NCI-H460 (cell line): ENCODE measurements around the gene FAM118A. TPM values are rescaled to one million over a fixed set of nuclear protein-coding genes. Genes with fewer than 3 reads are reported as not detected.
"Not testable (repeated sequence)": the region's sequence is repeated elsewhere in the genome, so short reads cannot be mapped to it uniquely, and the experiment has no call there.

Experiments used
- DNase-seq: peaks from one replicate; pipeline ENCODE4 v3.0.0-alpha.2; 2016; ENCODE audit warnings: low read depth; ENCODE audit errors: extremely low read depth
- total RNA-seq: library from RNA; depleted of rRNA; stranded (reverse); fragments of >200 nt; shearing (Covaris generic); gene quantifications from 2 replicates; pipeline ENCODE4 v1.2.3, GENCODE V29; 2014

Gene FAM118A
- total RNA-seq, 1 experiment from 2014 or later: 12.9 TPM

DNA sequence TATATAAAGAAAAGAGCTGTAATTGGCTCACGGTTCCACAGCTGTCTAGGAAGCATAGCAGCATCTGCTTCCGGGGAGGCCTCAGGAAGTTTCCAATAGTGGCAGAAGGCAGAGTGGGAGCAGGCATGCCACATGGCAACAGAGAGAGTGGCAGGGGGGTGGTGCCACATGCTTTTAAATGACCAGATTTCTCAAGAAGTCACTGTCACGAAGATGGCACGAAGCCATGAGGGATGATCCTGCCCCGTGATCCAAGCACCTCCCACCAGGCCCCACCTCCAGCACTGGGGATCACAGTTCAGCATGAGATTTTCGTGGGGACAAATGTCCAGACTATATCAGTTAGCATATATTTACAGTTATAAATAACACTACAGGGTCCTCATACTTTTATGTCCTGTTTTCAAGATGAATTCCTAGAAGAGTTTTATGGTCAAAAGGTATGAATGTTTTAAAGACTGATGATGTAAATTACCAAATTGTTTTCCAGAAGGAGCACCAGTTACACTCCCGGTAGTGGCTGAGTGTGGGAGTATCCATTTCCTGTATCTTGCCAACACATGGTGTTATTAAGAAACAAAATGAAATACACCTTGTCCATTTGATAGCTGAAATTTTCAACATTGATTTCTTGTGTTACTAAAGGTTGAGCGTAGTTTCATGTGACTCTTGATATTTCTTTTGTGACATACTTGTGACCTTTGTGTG, 19.2 kb downstream of the FAM118A start:
- no peak for DNase-seq

- DNase-seq: no peak
Measured at GRCh38 chr22:45329530-45329936, 19.8 kb downstream of the FAM118A start.

- no peak for DNase-seq
Measured at GRCh38 chr22:45330548-45330947, 20.8 kb downstream of the FAM118A start.

DNA sequence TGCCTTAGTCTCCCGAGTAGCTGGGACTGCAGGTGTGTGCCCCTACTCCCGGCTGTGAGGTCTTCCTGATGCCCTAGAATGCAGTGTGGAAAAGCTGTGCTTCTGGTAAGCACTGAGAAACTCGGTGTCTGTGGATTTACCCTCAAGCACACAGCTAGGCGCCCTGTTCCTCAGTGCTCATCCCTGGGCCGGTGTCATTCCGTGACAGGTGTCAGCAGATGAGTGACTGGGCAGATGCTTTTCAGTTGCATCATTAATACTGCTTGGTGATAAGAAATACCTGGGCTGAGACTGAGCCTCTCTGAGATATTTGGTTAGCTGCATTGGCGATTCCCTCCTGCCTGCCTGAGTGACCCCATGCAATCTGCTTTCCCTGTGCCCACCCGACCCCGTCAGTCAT, 21.8 kb downstream of the FAM118A start:
- DNase-seq: no peak

- no peak for DNase-seq
Measured at GRCh38 chr22:45332001-45332400, 22.3 kb downstream of the FAM118A start.

DNA sequence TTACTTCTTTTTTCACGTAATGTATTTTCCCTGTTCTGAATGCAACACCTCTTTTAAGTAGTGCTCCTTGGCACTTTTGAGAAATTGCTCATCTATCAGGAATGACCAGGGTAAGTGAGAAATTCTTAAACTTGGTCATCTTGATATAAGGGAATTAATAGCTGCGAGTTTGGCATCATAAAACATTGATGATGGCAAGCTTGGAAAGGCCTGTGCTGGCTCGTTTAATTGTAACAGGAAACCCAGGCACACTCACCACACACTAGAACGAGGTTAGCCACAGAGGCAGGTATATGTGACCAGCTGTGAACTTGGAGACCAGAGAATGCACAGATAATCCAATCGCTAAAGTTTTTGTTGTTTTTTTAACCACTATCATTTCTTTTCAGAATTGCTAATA, 24.3 kb downstream of the FAM118A start:
- no peak for DNase-seq

DNA sequence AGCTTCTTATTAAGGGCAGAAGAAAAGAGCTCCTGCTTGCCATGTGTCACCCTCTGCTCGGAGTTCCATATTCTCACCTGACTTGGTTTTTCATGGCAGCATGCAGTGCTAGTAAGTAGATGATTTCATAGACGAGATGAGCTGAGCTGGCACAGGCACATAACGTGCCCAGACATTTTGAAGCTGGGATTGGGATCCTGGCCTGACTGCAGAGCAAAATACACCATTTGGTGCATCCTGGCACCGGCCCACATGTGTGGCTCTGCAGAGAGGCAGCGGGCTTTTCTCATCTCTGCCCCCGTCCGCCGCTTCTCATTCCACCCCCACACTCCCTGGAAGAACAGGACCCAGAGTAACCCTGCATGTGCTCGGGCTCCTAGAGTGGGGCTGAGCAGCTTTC, 24.8 kb downstream of the FAM118A start:
- no peak for DNase-seq

GRCh38 chr22:45335021-45335818, 25.5 kb downstream of the FAM118A start:
- no peak for DNase-seq

DNA sequence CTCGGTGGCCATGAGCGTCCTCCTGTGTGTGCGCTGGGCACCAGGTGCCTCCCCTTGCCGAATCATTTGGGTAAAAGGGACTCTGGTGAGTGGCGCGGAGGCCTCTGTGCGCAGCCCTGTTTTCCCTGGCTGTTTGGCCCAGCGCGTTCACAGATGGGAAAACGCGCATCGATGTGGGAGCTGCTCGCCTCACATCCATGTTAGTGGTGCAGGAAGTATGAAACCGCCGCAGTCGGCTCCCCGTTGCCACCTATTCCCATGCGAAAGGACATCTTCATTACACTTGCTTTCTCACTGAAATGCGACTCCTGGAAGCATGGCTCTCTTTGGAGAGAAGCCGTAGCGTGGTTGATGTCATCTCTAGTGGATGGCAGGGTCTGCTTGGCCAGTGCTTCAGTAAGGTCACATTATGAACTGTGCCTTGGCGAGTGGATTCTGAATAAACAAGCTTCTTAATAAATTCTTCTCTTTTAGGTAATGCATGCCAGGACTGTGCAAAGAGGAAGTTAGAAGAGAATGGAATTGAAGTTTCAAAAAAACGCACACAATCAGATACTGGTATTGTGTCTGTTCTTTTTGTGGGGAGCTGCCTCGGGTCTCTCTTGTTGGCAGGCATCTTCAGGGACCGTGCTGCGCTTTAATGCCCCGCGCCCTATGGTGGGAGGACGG, 26.3 kb downstream of the FAM118A start:
- DNase-seq: no peak

DNA sequence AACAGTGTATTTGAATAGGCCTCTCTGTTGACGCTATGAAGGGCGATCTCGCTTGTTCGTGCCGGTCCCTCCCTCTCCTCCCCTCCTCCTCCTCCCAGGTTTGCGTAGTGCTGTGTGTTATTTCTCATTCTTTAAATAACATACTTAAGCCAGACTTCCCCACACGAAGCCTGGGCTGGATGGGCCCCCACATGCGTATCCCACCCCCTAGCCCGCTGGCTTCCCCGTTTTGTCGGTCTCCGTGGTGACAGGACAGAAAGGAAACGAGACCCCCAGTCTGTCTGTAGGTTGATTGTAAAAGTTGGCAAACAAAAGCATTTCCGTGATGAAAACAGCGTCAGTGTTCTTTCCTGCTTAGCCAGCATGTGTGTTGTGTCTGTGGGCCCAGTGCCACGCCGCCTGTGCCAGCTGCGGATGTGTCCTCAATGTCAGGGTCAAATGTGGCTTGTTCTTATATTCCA, 27.3 kb downstream of the FAM118A start:
- no peak for DNase-seq

DNA sequence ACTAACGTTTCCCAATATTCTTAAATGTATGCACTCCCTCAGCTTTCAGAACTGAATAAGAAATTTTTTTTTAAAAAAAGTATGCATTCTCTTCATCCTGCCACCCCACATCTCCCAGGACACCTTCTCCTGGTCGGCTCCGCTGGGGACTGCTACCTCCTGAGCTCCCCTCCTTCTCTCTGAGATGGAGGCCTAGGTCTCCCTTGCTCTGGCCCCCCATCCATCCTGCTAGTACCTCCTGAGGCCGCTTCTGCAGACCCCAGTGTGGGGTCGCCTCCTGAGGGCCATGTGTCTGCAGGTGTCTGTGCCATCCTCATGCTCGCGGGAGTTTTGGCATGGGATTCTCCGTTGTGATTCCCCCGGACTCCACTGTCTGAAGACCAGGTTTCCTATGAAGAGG, 27.8 kb downstream of the FAM118A start:
- no peak for DNase-seq

- DNase-seq: no peak
Measured at GRCh38 chr22:45338795-45339194, 29.1 kb downstream of the FAM118A start.

DNA sequence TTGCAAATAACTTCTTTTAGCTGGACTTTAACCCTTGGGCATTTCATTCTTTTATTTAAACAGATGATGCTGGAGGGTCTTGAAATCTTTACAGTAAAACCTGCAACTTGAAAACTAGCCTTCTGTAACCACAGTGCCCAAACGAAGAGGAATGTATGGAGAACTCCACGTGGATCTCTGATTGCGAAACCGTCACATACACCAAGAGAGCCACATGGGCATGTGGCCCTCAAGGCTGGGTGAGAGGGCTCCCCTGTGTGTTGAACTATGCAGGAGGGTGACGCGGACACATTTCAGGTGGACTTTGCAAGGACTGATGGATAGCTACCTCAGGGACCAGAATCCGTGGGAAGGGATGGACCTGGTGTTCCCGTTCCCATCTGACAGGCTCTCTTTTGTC, 30.6 kb downstream of the FAM118A start:
- DNase-seq: no peak

GRCh38 chr22:45341498-45341897, 31.8 kb downstream of the FAM118A start:
- no peak for DNase-seq

DNA sequence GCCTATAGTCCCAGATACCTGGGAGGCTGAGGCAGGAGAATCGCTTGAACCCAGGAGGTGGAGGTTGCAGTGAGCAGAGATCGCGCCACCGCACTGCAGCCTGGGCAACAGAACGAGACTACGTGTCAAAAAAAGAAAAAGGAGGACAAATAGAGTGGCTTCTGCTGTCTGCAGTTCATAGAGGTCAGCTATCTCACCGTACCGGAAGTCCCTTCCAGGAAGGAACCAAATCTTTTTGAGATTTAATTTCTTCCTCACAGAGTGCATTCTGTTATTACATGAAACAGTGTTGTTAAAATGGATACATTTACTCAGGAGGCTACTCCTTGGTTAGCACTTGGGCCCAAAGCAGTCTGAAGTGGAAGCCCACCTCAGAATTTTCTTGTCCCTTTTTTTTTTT, 33.4 kb downstream of the FAM118A start:
- DNase-seq: no peak

- no peak for DNase-seq
Measured at GRCh38 chr22:45344334-45344733, 34.6 kb downstream of the FAM118A start.

DNA sequence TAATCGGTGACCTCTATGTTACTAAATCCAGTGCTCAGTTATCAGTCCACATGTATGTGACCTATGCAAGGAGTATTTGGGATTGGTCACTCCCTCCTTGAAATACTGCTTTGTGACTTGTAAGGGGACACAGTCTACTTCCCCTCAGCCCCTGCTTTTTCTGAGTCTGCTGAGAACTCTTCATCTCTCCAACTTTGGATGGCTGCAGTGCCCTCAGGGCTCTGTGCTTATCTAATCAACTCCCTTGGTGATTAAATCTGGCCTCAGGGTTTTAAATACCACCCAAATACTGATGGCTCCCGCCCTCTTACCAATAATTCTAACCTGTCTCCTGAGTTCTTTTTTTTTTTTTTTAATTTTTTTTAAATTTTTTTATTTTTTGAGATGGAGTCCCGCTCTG, 40.2 kb downstream of the FAM118A start:
- DNase-seq: no peak

- no peak for DNase-seq
Measured at GRCh38 chr22:45351956-45352355, 42.2 kb downstream of the FAM118A start.

- not testable (repeated sequence) for DNase-seq
Measured at GRCh38 chr22:45352757-45353156, 43.0 kb downstream of the FAM118A start.

GRCh38 chr22:45353786-45354185, 44.1 kb downstream of the FAM118A start:
- DNase-seq: no peak

- DNase-seq: no peak
Measured at GRCh38 chr22:45357490-45357889, 47.8 kb downstream of the FAM118A start.

GRCh38 chr22:45358127-45358526, 48.4 kb downstream of the FAM118A start:
- no peak for DNase-seq
